Stimulated activated CD8-positive, alpha-beta memory T cell treated with anti-CD3 and anti-CD28 coated beads, Interleukin-15, amount 100 ng/mL, for 48 hours (primary cell): ENCODE measurements around the gene BSPRY.
A peak's percentile ranks its signal among the peaks of the same experiment; 100 is the strongest.
"Not testable (repeated sequence)": the region's sequence is repeated elsewhere in the genome, so short reads cannot be mapped to it uniquely, and the experiment has no call there.

Source experiments
- DNase-seq, 2 donors: peaks; one replicate each; pipeline ENCODE4 v3.0.0-alpha.2; 2020; ENCODE audit warnings: low read depth in 2 of 2

BSPRY gene

DNA sequence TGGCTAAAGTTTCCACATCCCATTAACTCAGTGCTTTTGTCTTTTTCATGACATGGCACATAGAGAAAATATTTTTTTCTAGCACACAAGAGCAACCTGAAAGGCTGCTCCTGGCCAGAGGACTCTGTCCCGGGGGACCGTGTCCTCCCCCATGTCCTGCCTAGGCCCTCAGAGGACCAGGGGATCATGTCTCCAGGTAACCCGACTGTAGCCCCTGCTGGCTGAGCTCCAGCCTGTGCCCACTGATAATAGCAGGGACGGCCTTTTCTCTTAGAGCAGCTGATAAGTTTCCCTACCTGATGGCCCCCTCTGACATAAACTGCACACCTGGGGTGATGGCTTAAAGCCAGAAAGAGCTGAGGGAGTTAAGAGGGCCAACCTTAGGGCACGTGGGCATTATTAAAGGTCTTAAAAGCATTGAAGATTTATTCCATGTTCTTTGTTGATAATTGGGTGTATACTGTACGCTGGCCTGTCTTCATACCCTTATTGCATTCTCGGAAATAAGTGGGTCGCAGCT, 21.5 kb downstream of the BSPRY start:
- no peak for DNase-seq

- DNase-seq, result no peak
These were observed 22.7 kb downstream of the BSPRY start for GRCh38 chr9:113372059-113372458.

GRCh38 chr9:113373256-113373655, 23.9 kb downstream of the BSPRY start:
- no peak for DNase-seq

DNA sequence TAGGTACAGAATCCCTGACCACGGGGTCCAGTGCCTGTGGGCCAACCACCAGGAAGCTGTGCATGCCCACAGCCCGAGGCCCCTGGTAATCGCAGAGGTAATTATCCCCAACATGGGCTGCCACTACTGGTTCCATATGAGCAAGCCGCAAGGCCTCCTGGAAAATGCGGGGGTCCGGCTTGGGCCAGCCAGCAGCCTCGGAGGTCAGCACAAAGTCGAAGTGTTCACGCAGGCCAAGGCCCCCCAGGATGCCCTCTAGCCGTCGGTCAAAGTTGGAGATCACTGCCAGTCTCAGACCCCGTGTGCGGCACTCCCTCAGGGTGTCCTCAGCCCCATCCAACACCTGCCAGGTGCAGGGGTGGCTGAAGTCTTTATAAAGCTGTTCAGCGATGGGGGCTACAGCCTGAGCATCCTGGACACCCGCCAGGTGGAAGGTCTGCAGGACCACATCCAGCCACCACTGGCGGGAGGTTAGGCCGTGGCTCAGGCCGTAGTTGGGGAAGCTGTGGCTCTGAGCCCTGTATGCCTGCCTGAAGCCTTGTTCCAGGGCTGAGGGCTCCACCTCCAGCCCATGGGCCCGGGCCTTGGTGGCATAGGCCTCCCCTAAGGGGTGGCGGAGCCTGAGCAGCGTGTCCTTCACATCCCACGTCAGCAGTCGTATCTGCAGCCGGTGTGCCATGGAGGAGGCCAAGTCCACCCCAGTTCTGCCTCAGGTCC, 24.5 kb downstream of the BSPRY start:
- DNase-seq, result no peak

GRCh38 chr9:113375057-113376023, 26.0 kb downstream of the BSPRY start:
- DNase-seq, result no peak

- peak; percentile 67 to 79 for DNase-seq
These were observed 27.6 kb downstream of the BSPRY start, which contains the start of gene HDHD3 for GRCh38 chr9:113376634-113377567. HDHD3 (minus strand) TSS chr9:113376986; CDS start chr9:113374354, 2,632 bp downstream.

DNA sequence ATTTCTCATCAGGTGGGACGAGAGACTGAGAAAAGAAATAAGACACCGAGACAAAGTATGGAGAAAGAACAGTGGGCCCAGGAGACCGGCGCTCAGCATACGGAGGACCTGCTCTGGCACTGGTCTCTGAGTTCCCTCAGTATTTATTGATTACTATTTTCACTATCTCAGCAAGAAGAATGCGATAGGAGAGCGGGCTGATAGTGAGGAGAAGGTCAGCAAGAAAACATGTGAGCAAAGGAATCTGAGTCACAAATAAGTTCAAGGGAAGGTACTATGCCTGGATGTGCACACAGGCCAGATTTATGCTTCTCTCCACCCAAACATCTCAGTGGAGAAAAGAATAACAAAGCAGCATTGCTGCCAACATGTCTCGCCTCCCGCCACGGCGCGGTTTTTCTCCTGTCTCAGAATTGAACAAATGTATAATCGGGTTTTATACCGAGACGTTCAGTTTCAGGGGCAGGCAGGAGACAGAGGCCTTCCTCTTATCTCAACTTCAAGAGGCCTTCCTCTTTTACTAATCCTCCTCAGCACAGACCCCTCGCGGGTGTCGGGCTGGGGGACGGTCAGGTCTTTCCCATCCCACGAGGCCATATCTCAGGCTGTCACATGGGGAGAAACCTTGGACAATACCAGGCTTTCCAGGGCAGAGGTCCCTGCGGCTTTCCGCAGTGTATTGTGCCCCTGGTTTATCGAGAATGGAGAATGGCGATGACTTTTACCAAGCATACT, 29.9 kb downstream of the BSPRY start:
- DNase-seq, result not testable (repeated sequence)

DNA sequence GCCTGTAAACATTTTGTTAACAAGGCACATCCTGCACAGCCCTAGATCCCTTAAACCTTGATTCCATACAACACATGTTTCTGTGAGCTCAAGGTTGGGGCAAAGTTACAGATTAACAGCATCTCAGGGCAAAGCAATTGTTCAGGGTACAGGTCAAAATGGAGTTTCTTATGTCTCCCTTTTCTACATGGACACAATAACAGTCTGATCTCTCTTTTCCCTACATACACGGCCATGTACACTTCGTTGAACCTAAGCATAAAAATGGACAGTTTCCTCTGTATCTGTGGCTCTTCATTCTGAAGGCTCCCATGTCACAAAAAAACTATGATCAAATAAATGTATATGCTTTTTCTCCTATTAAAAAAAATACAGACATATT, 30.5 kb downstream of the BSPRY start:
- not testable (repeated sequence) for DNase-seq

DNA sequence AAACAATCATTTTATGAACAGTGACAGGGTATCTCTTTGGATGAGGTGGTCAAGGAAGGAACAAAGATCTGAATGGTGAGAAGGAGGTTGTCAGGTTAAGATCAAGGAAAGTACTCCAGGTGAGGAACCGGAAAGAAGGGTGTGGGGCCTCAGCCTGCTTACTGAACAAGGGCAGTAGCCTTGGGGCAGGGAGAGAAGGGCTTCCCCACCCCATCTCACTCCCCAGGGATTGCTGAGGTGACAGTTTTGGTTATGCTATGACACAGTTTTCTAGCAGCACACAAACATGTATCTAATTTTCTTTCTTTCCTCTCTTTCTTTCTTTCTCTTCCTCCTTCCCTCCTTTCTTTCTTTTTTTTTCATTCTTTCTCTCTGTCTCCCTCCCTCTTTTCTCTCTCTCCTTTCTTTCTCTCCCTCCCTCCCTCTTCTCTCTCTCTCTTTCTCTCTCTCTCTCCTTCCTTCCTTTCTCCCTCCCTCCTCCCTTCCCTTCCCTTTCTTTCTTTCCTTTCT, 31.6 kb downstream of the BSPRY start:
- DNase-seq, result no peak

- DNase-seq, result not testable (repeated sequence)
These were observed 32.1 kb downstream of the BSPRY start for GRCh38 chr9:113381441-113381840.

DNA sequence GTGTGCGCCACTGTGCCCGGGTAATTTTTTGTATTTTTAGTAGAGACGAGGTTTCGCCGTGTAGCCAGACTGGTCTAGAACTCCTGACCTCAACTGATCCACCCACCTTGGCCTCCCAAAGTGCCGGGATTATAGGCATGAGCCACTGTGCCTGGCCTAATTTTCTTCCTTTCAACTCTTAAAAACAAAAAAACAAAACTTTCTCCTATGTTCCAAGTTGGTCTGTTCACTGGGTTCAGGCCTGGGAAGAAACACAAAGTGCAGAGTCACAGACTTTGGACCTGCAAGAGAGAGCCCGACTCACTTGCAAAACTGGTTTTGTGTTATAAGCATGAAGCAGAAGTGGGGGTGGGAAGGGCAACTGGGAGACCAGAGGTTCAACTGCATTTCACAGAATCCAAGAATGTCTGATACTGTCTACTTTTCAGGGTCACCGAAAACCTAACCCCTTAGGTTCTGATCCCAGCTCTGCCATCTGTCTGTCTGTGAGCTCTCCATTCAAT, 32.6 kb downstream of the BSPRY start:
- no peak for DNase-seq

DNA sequence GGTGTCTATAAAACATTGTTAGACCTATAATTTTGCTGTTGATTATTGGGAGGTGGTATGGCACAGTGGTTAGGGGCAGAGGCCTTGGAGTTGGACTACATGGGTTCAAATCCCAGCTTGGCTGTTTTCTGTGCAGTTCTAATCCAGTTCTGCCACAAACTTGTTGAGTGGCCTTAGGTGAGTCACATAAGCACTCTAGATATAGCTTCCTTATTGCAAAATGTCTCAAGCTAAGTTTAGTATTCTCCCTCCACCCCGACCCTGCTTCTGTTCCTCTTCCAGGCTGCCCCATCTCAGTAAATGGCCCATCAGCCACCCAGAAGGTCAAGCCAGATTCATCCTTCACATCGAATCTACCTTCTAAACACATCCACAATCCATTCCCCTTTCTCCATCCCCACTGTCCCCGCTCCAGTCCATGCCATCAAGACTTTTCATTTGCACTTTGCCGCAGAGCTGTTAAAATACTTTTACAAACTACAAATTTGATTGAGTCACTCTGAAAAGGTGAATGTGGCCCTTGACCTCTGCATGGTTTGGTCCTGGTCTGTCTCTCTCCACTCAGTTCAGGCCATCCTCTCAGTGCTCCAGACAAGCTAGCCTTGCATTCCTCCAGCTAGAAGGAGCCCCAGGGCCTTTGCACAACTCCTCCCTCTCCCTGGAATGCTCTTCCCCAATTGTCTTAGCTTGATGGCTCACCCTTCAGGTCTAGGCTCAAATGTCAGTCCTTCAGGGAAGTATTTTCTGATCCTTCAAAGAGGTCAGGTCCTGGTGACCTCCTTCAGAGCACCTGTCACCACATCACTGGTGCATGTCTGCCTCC, 37.4 kb downstream of the BSPRY start:
- DNase-seq, result no peak

DNA sequence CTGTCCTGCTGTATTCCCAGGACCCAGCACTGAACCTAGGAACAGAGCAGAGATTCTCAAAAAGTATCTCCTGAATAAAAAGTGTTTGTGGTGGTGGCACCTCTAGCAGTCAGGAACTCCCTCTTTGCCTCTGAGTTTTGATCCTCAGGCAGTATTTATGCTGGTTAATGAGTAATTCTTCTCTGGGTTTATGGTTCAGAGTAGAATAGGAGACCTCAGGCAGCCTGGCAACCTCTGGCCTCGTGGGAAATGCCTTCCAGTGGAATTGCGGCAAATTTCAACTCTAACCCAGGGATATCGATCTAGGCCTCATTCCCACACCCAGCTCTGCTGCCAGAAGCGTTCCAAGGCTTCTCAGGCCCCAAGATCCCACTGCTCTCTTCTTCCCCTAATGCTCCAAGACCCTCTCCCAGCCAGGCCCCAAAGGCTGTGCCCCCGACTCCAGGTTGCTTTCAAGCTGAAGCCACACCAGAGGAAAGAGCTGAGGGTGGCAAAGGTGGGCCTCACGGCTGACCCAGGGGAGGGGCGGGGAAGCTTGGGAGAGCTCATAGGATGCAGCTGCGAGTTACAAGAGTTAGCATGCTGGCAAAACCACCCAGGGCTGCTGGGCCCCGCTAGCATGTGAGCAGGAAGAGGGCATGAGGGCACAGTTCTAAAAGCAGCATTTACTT, 38.4 kb downstream of the BSPRY start:
- DNase-seq, result no peak

DNA sequence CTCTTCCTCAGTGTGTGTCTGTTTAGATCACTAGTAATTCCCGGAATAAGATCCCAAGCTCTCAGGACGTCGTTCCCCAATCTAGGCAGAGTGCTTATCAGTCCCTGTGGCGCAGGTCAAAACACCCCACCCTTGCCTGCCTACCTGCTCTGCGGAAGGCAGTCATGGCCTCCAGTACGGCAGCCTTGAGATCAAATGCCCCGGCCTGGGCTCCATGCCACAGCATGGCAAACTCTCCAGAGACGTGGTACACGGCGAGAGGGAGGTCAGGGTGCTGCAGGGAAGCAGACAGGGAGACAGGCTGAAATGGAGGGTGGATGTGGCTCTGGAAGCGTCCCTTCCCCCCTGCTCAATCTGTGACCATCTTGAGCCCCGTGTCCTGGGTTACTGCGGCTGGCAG, 39.5 kb downstream of the BSPRY start:
- no peak for DNase-seq

DNA sequence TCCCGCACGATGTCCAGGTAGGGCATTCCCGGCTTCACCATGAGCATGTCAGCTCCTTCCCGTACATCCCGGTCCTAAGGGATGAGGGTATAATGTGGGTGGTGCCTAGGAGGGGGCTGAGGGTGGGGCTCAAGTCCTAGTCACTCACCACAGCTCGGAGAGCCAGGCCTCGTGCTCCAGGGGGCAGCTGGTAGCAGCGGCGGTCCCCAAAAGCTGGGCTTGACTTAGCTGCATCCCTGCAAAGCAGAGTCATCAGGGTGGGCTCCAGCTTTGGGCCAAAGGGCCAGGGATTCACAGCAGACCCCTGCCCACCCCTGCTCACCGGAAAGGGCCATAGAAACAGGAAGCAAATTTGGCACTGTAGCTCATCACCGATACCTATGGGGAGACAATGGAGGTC, 40.1 kb downstream of the BSPRY start:
- DNase-seq, result no peak

- no peak for DNase-seq
These were observed 41.0 kb downstream of the BSPRY start for GRCh38 chr9:113390192-113390960.

- DNase-seq, result no peak
These were observed 42.6 kb downstream of the BSPRY start for GRCh38 chr9:113391917-113392316.

DNA sequence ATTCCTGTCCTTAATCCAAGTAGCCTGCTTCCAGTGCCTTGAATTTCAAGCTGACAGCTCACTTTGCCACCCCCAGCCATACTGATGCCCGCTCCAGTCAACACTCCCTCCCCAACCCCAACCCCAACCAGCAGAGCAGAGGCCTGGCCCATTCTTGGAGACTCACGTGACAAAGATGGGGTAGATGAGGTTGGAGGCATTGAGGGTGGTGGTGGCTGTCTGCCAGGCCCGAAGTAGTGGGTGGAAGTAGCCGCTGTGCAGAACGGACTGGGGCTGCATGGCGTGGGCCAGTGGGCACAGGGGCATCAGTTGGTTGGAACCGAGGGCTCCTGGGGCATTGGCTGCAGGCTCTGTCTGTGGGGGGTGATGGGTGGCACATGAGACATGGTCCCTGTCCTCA, 43.9 kb downstream of the BSPRY start:
- DNase-seq, result no peak
